HEK293T (cell line): ENCODE data around the gene ERVH48-1.

Experiments
- BHLHE40 ChIP-seq: fragments of 450-650 bp; IDR thresholded peaks from 2 replicates; pipeline ENCODE4 v1.6.1; 2016; ENCODE audit warnings: mild to moderate bottlenecking, moderate library complexity, borderline replicate concordance
- CTBP1 ChIP-seq: fragments of 450-650 bp; IDR thresholded peaks from 2 replicates; pipeline ENCODE4 v1.6.1; 2016; ENCODE audit warnings: borderline replicate concordance
- FOXA1 ChIP-seq: fragments of 450-650 bp; IDR thresholded peaks from 2 replicates; pipeline ENCODE4 v1.6.1; 2016; ENCODE audit warnings: mild to moderate bottlenecking
- FOXK2 ChIP-seq: fragments of 450-650 bp; IDR thresholded peaks from 2 replicates; pipeline ENCODE4 v1.6.1; 2016; ENCODE audit warnings: mild to moderate bottlenecking
- FOXM1 ChIP-seq: fragments of 450-650 bp; IDR thresholded peaks from 2 replicates; pipeline ENCODE4 v1.6.1; 2017; ENCODE audit warnings: mild to moderate bottlenecking, borderline replicate concordance
- HDGF ChIP-seq: fragments of 450-650 bp; IDR thresholded peaks from 2 replicates; pipeline ENCODE4 v1.6.1; 2017; ENCODE audit warnings: antibody characterized with exemption, borderline replicate concordance
- L3MBTL2 ChIP-seq: fragments of 450-650 bp; conservative IDR thresholded peaks from 2 replicates; pipeline ENCODE4 v1.6.1; 2016; ENCODE audit warnings: mild to moderate bottlenecking
- NFRKB ChIP-seq: fragments of 450-650 bp; IDR thresholded peaks from 2 replicates; pipeline ENCODE4 v1.6.1; 2016; ENCODE audit warnings: mild to moderate bottlenecking, moderate library complexity
- SP1 ChIP-seq: fragments of 450-650 bp; IDR thresholded peaks from 2 replicates; pipeline ENCODE4 v1.6.1; 2017
- SUZ12 ChIP-seq: fragments of 450-650 bp; IDR thresholded peaks from 2 replicates; pipeline ENCODE4 v1.6.1; 2016; ENCODE audit warnings: mild to moderate bottlenecking
- TARDBP ChIP-seq: fragments of 450-650 bp; IDR thresholded peaks from 2 replicates; pipeline ENCODE4 v1.6.1; 2016
- ZNF384 ChIP-seq: fragments of 450-650 bp; IDR thresholded peaks from 2 replicates; pipeline ENCODE4 v1.6.1; 2016

GRCh38 chr21:42964086-42964485 lies 38.7 kb upstream of the ERVH48-1 start:
- TF ChIP-seq FOXA1 = no peak
- TF ChIP-seq BHLHE40 = no peak
- no peak for TF ChIP-seq ZNF384
- no peak for TF ChIP-seq SP1
- TF ChIP-seq FOXK2 = no peak
- TF ChIP-seq TARDBP = no peak
- no peak for TF ChIP-seq HDGF
- TF ChIP-seq SUZ12 = no peak
- TF ChIP-seq NFRKB = no peak
- TF ChIP-seq FOXM1 = no peak
- no peak for TF ChIP-seq CTBP1
- no peak for TF ChIP-seq L3MBTL2
